ENCODE measurements around the gene CCDC187. TPM values are rescaled to one million over a fixed set of nuclear protein-coding genes. Genes with fewer than 3 reads are reported as not detected.

Gene CCDC187
- total RNA-seq, 1 experiment from 2014 or later: 2.7 TPM

- ChIA-PET POLR2A (ENCODE audit: unreplicated experiment) (no interaction called here), CTCF (no interaction called here)
- H3F3A ChIP-seq (ENCODE audit: insufficient read depth, low read depth): no peaks in the 10 kb centered on the region
- no TSS peak for BruUV-seq (replicated peaks)
- no peak overlapping the region for H3K27ac ChIP-seq
- intact Hi-C loops (cut with micrococcal nuclease; ENCODE audit: unreplicated experiment): no loop called here
- DNase-seq: no peak
- no peaks in the 10 kb centered on the region for H4K20me1 ChIP-seq (ENCODE audit: insufficient read depth)
- no peaks in the 10 kb centered on the region for H3K9me3 ChIP-seq (ENCODE audit: insufficient read depth, low read depth)
- no peaks in the 10 kb centered on the region for H3K79me2 ChIP-seq (ENCODE audit: low read depth)
- H3K27me3 ChIP-seq (ENCODE audit: insufficient read depth, low read depth): no peaks in the 10 kb centered on the region
- H3K4me3 ChIP-seq: no peak overlapping the region
- H3K9me2 ChIP-seq (ENCODE audit: insufficient read depth): no peaks in the 10 kb centered on the region
- H3K4me1 ChIP-seq (replicated peaks; ENCODE audit: insufficient read depth): no peaks in the 10 kb centered on the region
- no peak overlapping the region for H2AFZ ChIP-seq
- no peak overlapping the region for H3K4me2 ChIP-seq
- no peaks in the 10 kb centered on the region for H3K36me3 ChIP-seq (ENCODE audit: low read depth)
- TF ChIP-seq CTCF (conservative IDR thresholded peaks at IDR 0.05) (no peak), EZH2 (IDR thresholded peaks at IDR 0.05; ENCODE audit: low read depth) (no peak)
Observed at GRCh38 chr9:136334541-136334940, 30.6 kb upstream of the CCDC187 start.

GRCh38 chr9:136333486-136333885 lies 29.6 kb upstream of the CCDC187 start:
- Histone ChIP-seq H3K36me3 (ENCODE audit: low read depth) (no peaks in the 10 kb centered on the region), H3F3A (ENCODE audit: insufficient read depth, low read depth) (no peaks in the 10 kb centered on the region), H3K4me1 (replicated peaks; ENCODE audit: insufficient read depth) (peaks cover 4% of the 10 kb centered on the region; the same call in 1 of the 2 replicates), H4K20me1 (ENCODE audit: insufficient read depth) (peaks cover 3% of the 10 kb centered on the region; the same call in 1 of the 2 replicates), H3K79me2 (ENCODE audit: low read depth) (no peaks in the 10 kb centered on the region), H3K4me3 (no peak overlapping the region), H3K9me2 (ENCODE audit: insufficient read depth) (no peaks in the 10 kb centered on the region), H3K27ac (no peak overlapping the region), H3K9me3 (ENCODE audit: insufficient read depth, low read depth) (no peaks in the 10 kb centered on the region), H2AFZ (no peak overlapping the region), H3K4me2 (no peak overlapping the region), H3K27me3 (ENCODE audit: insufficient read depth, low read depth) (no peaks in the 10 kb centered on the region)
- TF ChIP-seq CTCF (conservative IDR thresholded peaks at IDR 0.05) (no peak), EZH2 (IDR thresholded peaks at IDR 0.05; ENCODE audit: low read depth) (no peak)
- DNase-seq: no peak
- no TSS peak for BruUV-seq (replicated peaks)
- POLR2A ChIA-PET (ENCODE audit: unreplicated experiment): no interaction called here
- CTCF ChIA-PET: no interaction called here
- intact Hi-C loops (cut with micrococcal nuclease; ENCODE audit: unreplicated experiment): no loop called here

- intact Hi-C loops (cut with micrococcal nuclease; ENCODE audit: unreplicated experiment): no loop called here
- Histone ChIP-seq H2AFZ (no peak overlapping the region), H3K27ac (no peak overlapping the region), H3F3A (ENCODE audit: insufficient read depth, low read depth) (no peaks in the 10 kb centered on the region), H3K4me1 (replicated peaks; ENCODE audit: insufficient read depth) (peaks cover 8% of the 10 kb centered on the region; the same call in 1 of the 2 replicates), H3K79me2 (ENCODE audit: low read depth) (no peaks in the 10 kb centered on the region), H3K36me3 (ENCODE audit: low read depth) (no peaks in the 10 kb centered on the region), H3K27me3 (ENCODE audit: insufficient read depth, low read depth) (no peaks in the 10 kb centered on the region), H3K4me2 (no peak overlapping the region), H3K9me3 (ENCODE audit: insufficient read depth, low read depth) (no peaks in the 10 kb centered on the region), H3K4me3 (no peak overlapping the region), H3K9me2 (ENCODE audit: insufficient read depth) (no peaks in the 10 kb centered on the region), H4K20me1 (ENCODE audit: insufficient read depth) (peaks cover 5% of the 10 kb centered on the region; the same call in 1 of the 2 replicates)
- TF ChIP-seq EZH2 (IDR thresholded peaks at IDR 0.05; ENCODE audit: low read depth): no peak
- TF ChIP-seq CTCF (conservative IDR thresholded peaks at IDR 0.05): no peak
- ChIA-PET CTCF (no interaction called here), POLR2A (ENCODE audit: unreplicated experiment) (interaction anchor here (0.5 kb wide), 1 partner anchor 228 kb away, joined by 5 read pairs; no protein-coding TSS in a partner anchor)
- no TSS peak for BruUV-seq (replicated peaks)
- no peak for DNase-seq
Observed at GRCh38 chr9:136333045-136333444, 29.2 kb upstream of the CCDC187 start.
